H1 (cell line): ENCODE results near the gene LGALS8. TPM values are rescaled to one million over a fixed set of nuclear protein-coding genes. Genes with fewer than 3 reads are reported as not detected.

Experiments used
- BRCA1 ChIP-seq: IDR thresholded peaks from 2 replicates; pipeline ENCODE4 v1.6.1; 2012; ENCODE audit warnings: low read depth, low read length, improper control_type of control experiment
- CHD7 ChIP-seq: fragments of 300-600 bp; sonication (generic); IDR thresholded peaks from 2 replicates; pipeline ENCODE4 v1.7.1; 2012; ENCODE audit warnings: low read length, moderate library complexity, mild to moderate bottlenecking, inconsistent platforms; ENCODE audit not compliant: insufficient replicate concordance
- EGR1 ChIP-seq: IDR thresholded peaks from 2 replicates; pipeline ENCODE4 v1.6.1; 2011; ENCODE audit warnings: low read depth, low read length, borderline replicate concordance
- GTF2F1 ChIP-seq: IDR thresholded peaks from 2 replicates; pipeline ENCODE4 v1.6.1; 2012; ENCODE audit warnings: low read depth, low read length, improper control_type of control experiment, borderline replicate concordance
- HDAC2 ChIP-seq, 2 experiments: fragments of 300-600 bp in 1 of 2; sonication (generic) in 1 of 2; IDR thresholded peaks; 2 replicates each; pipeline ENCODE4 v1.6.1; 2011 to 2012; ENCODE audit warnings: low read depth in 2 of 2, low read length in 2 of 2, mild to moderate bottlenecking in 2 of 2, moderate library complexity in 2 of 2, borderline replicate concordance in 1 of 2, inconsistent platforms in 1 of 2
- JUN ChIP-seq: IDR thresholded peaks from 2 replicates; pipeline ENCODE4 v1.6.1; 2011; ENCODE audit warnings: low read depth, mild to moderate bottlenecking, improper control_type of control experiment, low read length
- NANOG ChIP-seq: IDR thresholded peaks from 2 replicates; pipeline ENCODE4 v1.6.1; 2011; ENCODE audit warnings: low read length, low read depth, mild to moderate bottlenecking, inconsistent platforms; ENCODE audit not compliant: insufficient read depth, poor library complexity, severe bottlenecking
- RAD21 ChIP-seq, 2 experiments: IDR thresholded peaks in 1 of 2; conservative IDR thresholded peaks in 1 of 2; 2 replicates each; pipeline ENCODE4 v1.6.1; 2011; ENCODE audit warnings: low read depth in 2 of 2, low read length in 2 of 2, improper control_type of control experiment in 1 of 2, inconsistent platforms in 1 of 2, mild to moderate bottlenecking in 1 of 2, moderate library complexity in 1 of 2
- YY1 ChIP-seq: IDR thresholded peaks from 2 replicates; pipeline ENCODE4 v1.6.1; 2011; ENCODE audit warnings: low read depth, mild to moderate bottlenecking, low read length
- polyA plus RNA-seq, 7 experiments: library from polyadenylated mRNA; depleted of rRNA in 3 of 7; stranded (reverse) in 5 of 7; unstranded in 2 of 7; fragments of >200 nt in 5 of 7; fragments of 200-250 nt in 2 of 7; gene quantifications; 1 replicate in 5 of 7; 2 replicates in 1 of 7; 4 replicates in 1 of 7; pipeline versions ENCODE4 v1.2.1 to v1.2.3, GENCODE V29; 2011 to 2013; ENCODE audit warnings: missing spikeins in 2 of 7, mixed read lengths in 2 of 7
- total RNA-seq: library from RNA; stranded (reverse); fragmentation: NEBNext Ultra II Directional; extraction: Animal tissue kit (Norgen Biotek cat#: 25700); gene quantifications from 2 replicates; pipeline ENCODE4 v1.2.1, GENCODE V29; 2021

The LGALS8 gene
- total and polyA plus RNA-seq, 2 of the 8 experiments (the other 6 are each of a cell fraction or from before 2014, with no cell fraction given), result 7.2 to 11.6 TPM

GRCh38 chr1:236516929-236517704 lies 6.7 kb upstream of the LGALS8 start (continued):
- TF ChIP-seq CHD7 (no peak), NANOG (no peak), YY1 (no peak), JUN (no peak), BRCA1 (no peak), GTF2F1 (no peak), RAD21 (IDR thresholded peaks at IDR 0.05 in 1 of 2, conservative IDR thresholded peaks at IDR 0.05 in 1 of 2; ENCODE audit: low read depth in 2 of 2, low read length in 2 of 2) (no peak), HDAC2 (IDR thresholded peaks at IDR 0.05; ENCODE audit: borderline replicate concordance in 1 of 2, low read depth in 2 of 2, low read length in 2 of 2) (no peak), EGR1 (no peak)
